ENCODE measurements around the gene HAUS3. TPM values are rescaled to one million over a fixed set of nuclear protein-coding genes. Genes with fewer than 3 reads are reported as not detected.

HAUS3 gene
- polyA plus RNA-seq, 3 donors, result 4.4 to 5.5 (median 5.0) TPM

DNA sequence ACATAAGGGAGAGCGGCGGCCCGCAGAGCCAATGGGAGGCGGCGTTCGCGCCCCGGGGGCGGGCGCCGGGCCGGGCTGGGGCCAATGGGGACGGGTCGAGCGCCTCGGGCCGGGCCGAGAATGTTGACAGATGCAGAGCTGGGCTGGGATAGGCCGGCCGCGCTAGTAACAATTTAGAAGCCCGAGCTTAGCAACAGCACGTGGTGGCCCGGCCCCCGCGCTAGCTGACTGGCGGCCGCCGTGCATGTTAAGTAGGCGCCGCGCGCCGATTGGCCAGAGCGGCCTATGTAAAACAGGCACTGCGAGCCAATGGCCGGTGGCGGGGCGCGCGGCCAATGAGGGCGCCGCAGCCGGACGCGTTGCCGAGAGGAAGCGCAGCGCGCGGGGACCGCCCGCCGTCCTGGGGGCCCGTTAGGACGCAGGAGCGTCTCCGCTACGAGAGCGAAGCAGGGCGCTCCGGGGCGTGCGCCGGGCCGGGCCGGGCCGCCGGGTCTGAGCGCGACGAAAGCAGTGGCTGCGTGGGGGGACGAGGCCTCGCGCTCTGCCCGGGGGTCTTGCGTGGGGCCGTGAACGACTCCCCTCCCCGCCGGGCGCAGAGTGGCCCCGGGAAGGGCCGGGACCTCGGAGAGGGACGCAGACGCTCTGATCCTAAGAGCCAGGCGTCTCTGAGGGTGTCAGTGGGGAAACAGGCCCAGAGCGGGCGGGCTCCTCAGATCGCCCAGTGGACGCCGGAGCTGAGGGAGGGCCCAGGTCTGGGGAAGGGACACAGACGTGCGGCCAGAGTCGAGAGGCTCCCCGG is 20.4 kb upstream of the HAUS3 start:
- TF ChIP-seq CTCF (IDR thresholded peaks at IDR 0.05), result no peak
- Histone ChIP-seq H3K4me3 (replicated peaks in 1 of 3; ENCODE audit: low read depth in 2 of 3, low read length in 3 of 3) (peak overlapping the region; percentile 53 to 93 (median 65)), H3K4me2 (replicated peaks; ENCODE audit: extremely low read depth, low read length, poor library complexity, severe bottlenecking) (peak overlapping the region; percentile 90), H3K79me2 (ENCODE audit: insufficient read depth, low read length) (peaks cover 28% of the 10 kb centered on the region), H3K27me3 (ENCODE audit: control insufficient read depth in 2 of 2, insufficient read depth in 2 of 2, low read length in 2 of 2) (no peaks in the 10 kb centered on the region), H3K9ac (ENCODE audit: insufficient read depth, low read length, poor library complexity, severe bottlenecking) (peak overlapping the region; percentile 77), H3K4me1 (ENCODE audit: control insufficient read depth in 1 of 2, insufficient read depth in 2 of 2, low read length in 2 of 2) (peaks cover 22 to 25% of the 10 kb centered on the region in 2 donors), H4K20me1 (ENCODE audit: insufficient read depth, low read length) (peaks cover 39% of the 10 kb centered on the region), H3K36me3 (replicated peaks in 1 of 2; ENCODE audit: control insufficient read depth in 1 of 2, insufficient read depth in 2 of 2, low read length in 2 of 2) (peaks cover 13 to 27% of the 10 kb centered on the region in 2 donors), H2AFZ (ENCODE audit: insufficient read depth, low read depth, low read length, poor library complexity, severe bottlenecking) (peak overlapping the region; percentile 92), H3K27ac (ENCODE audit: low read depth in 1 of 2, low read length in 2 of 2) (peak overlapping the region; percentile 86 to 87), H3K9me3 (replicated peaks in 1 of 2; ENCODE audit: control insufficient read depth in 1 of 2, insufficient read depth in 1 of 2, low read length in 2 of 2) (no peaks in the 10 kb centered on the region)
- peak overlapping the region; percentile 74 to 83 for H3K4me3 Mint-ChIP-seq
- intact Hi-C loops (cut with micrococcal nuclease), result loop anchor here (2.0 to 10.0 kb wide), 4 partner anchors 20 to 548 kb away; partner anchors contain the start of genes CFAP99 (in 1 of the 2), HAUS3 (in 1 of the 2), NELFA (in 1 of the 2) and POLN (in 1 of the 2)
- peaks cover 0 to 3% (median 0%) of the 10 kb centered on the region in 3 donors for H3K27me3 Mint-ChIP-seq (ENCODE audit: low read depth in 3 of 3)
- peaks cover 3 to 11% of the 10 kb centered on the region in 2 donors for H3K36me3 Mint-ChIP-seq
- H3K4me1 Mint-ChIP-seq, result peaks cover 15% of the 10 kb centered on the region
- peak overlapping the region; percentile 65 to 87 (median 81) for H3K27ac Mint-ChIP-seq
- under 1% methylated on average over 98 of the region's 98 CpGs for WGBS (ENCODE audit: insufficient coverage)
- no peaks in the 10 kb centered on the region for H3K9me3 Mint-ChIP-seq
- DNase-seq, result peak; percentile 98 to 99 (median 98)

GRCh38 chr4:2261853-2262144 is 19.9 kb upstream of the HAUS3 start, which contains the start of gene MXD4:
TSS of gene MXD4 (minus strand) at chr4:2262109. CDS start at chr4:2261980, 129 bp downstream.
- peak within 1 kb of the TSS; percentile 92 for H2AFZ ChIP-seq (ENCODE audit: insufficient read depth, low read depth, low read length, poor library complexity, severe bottlenecking)
- DNase-seq, result no peak
- H3K27me3 Mint-ChIP-seq (ENCODE audit: low read depth in 3 of 3), result peaks cover 0 to 4% (median 3%) of the 10 kb centered on the region in 3 donors
- peak within 1 kb of the TSS; percentile 75 to 83 for H3K4me3 Mint-ChIP-seq
- H3K4me2 ChIP-seq (replicated peaks; ENCODE audit: extremely low read depth, low read length, poor library complexity, severe bottlenecking), result peak within 1 kb of the TSS; percentile 99
- intact Hi-C loops (cut with micrococcal nuclease), result loop anchor here (2.0 to 10.0 kb wide), 5 partner anchors 19 to 547 kb away; partner anchors contain the start of genes CFAP99 (in 2 of the 2), ZFYVE28 (in 2 of the 2), HAUS3 (in 1 of the 2) and NELFA (in 1 of the 2)
- H3K27ac Mint-ChIP-seq, result peak within 1 kb of the TSS; percentile 65 to 87 (median 81)
- under 1% methylated on average over 46 of the region's 46 CpGs for WGBS (ENCODE audit: insufficient coverage)
- peak within 1 kb of the TSS; percentile 77 for H3K9ac ChIP-seq (ENCODE audit: insufficient read depth, low read length, poor library complexity, severe bottlenecking)
- H3K27me3 ChIP-seq (ENCODE audit: control insufficient read depth in 2 of 2, insufficient read depth in 2 of 2, low read length in 2 of 2), result no peaks in the 10 kb centered on the region
- H4K20me1 ChIP-seq (ENCODE audit: insufficient read depth, low read length), result peaks cover 44% of the 10 kb centered on the region
- peaks cover 18% of the 10 kb centered on the region for H3K4me1 Mint-ChIP-seq
- peaks cover 19 to 32% of the 10 kb centered on the region in 2 donors for H3K36me3 ChIP-seq (replicated peaks in 1 of 2; ENCODE audit: control insufficient read depth in 1 of 2, insufficient read depth in 2 of 2, low read length in 2 of 2)
- peak within 1 kb of the TSS; percentile 80 to 93 (median 92) for H3K4me3 ChIP-seq (replicated peaks in 1 of 3; ENCODE audit: low read depth in 2 of 3, low read length in 3 of 3)
- H3K9me3 ChIP-seq (replicated peaks in 1 of 2; ENCODE audit: control insufficient read depth in 1 of 2, insufficient read depth in 1 of 2, low read length in 2 of 2), result no peaks in the 10 kb centered on the region
- peak within 1 kb of the TSS; percentile 86 to 87 for H3K27ac ChIP-seq (ENCODE audit: low read depth in 1 of 2, low read length in 2 of 2)
- peaks cover 6 to 14% of the 10 kb centered on the region in 2 donors for H3K36me3 Mint-ChIP-seq
- no peaks in the 10 kb centered on the region for H3K9me3 Mint-ChIP-seq
- H3K79me2 ChIP-seq (ENCODE audit: insufficient read depth, low read length), result peaks cover 32% of the 10 kb centered on the region
- TF ChIP-seq CTCF (IDR thresholded peaks at IDR 0.05), result no peak
- peaks cover 22 to 25% of the 10 kb centered on the region in 2 donors for H3K4me1 ChIP-seq (ENCODE audit: control insufficient read depth in 1 of 2, insufficient read depth in 2 of 2, low read length in 2 of 2)
